Measurements from ENCODE around the gene N4BP2L1.

Gene N4BP2L1

DNA sequence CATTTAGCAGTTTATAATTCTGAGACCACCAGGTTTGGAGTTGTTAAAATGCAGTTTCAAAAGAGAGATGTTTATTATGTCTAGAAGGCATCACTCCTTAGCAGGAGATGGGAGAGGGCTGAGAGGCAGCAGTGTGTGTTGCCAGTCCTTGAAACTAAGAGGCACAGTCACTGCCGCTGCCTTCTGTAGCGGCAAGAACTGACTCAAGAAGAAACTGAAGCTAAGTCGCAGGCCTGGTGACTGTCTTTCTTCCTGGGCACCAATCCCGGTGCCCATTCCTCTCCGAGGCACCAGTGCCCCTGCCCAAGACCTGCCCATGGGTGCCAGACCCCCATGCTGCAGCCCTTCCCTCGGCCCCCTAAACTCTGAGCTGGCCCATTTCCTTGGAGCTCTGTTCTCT is 20.1 kb downstream of the N4BP2L1 start:
- DNase-seq (ENCODE audit: extremely low read depth, low read depth), result no peak
- no peak overlapping the region for H3K4me3 ChIP-seq (replicated peaks; ENCODE audit: low read depth, low read length)
- TF ChIP-seq, protein P1, sequence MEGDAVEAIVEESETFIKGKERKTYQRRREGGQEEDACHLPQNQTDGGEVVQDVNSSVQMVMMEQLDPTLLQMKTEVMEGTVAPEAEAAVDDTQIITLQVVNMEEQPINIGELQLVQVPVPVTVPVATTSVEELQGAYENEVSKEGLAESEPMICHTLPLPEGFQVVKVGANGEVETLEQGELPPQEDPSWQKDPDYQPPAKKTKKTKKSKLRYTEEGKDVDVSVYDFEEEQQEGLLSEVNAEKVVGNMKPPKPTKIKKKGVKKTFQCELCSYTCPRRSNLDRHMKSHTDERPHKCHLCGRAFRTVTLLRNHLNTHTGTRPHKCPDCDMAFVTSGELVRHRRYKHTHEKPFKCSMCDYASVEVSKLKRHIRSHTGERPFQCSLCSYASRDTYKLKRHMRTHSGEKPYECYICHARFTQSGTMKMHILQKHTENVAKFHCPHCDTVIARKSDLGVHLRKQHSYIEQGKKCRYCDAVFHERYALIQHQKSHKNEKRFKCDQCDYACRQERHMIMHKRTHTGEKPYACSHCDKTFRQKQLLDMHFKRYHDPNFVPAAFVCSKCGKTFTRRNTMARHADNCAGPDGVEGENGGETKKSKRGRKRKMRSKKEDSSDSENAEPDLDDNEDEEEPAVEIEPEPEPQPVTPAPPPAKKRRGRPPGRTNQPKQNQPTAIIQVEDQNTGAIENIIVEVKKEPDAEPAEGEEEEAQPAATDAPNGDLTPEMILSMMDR (IDR thresholded peaks at IDR 0.05; ENCODE audit: low read depth, low read length, missing control alignments), result no peak

DNA sequence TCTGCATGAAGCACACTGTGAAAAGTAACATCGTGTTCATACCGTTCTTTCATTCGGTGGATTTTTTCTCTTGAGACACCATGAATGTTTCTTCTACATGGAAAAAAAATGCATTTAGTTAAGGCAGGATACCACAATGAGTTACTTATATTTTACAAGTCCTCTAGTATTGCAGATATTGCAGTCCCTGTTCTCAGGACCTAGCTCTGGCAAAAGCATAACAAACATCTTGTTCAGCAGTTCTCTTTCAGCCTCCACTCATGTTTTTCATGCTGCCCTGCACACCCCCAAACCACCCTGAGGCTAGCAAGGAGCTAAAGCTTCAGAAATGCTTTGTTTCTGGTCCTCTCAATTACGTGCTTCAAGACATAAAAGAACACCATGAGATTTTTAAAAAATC is 24.8 kb downstream of the N4BP2L1 start:
- no peak overlapping the region for H3K4me3 ChIP-seq (replicated peaks; ENCODE audit: low read depth, low read length)
- TF ChIP-seq, protein P1 (IDR thresholded peaks at IDR 0.05; ENCODE audit: low read depth, low read length, missing control alignments), result no peak
- no peak for DNase-seq (ENCODE audit: extremely low read depth, low read depth)

DNA sequence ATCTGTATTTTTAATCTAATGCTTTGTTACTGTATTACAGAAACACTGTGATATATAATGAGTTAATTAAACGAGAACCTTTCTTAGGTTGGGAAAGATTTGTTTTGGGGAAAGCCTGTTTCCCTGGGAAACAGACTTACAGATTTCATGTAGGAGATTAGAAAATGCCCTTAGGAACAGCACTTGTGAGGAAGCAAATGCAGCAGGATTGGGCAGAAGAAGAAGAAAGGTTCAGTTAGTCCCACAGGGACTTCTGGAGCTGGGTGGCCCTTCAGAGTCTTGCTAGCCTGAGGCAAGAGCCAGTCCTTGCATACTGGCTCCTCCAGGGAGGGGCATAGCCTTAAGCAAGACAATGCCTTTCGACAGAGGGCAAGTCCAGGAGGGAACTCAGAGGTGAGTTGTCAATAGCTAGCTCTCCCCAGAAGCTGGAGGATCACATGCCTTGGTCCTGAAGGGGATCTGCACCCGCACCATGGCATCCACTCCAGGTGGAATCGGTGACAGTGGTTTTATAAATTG is 36.8 kb downstream of the N4BP2L1 start:
- DNase-seq (ENCODE audit: extremely low read depth, low read depth), result no peak
- H3K4me3 ChIP-seq (replicated peaks; ENCODE audit: low read depth, low read length), result no peak overlapping the region
- TF ChIP-seq, protein P1 (IDR thresholded peaks at IDR 0.05; ENCODE audit: low read depth, low read length, missing control alignments), result no peak

GRCh38 chr13:32390484-32390883 is 37.4 kb downstream of the N4BP2L1 start:
- no peak for DNase-seq (ENCODE audit: extremely low read depth, low read depth)
- H3K4me3 ChIP-seq (replicated peaks; ENCODE audit: low read depth, low read length), result no peak overlapping the region
- TF ChIP-seq, protein P1 (IDR thresholded peaks at IDR 0.05; ENCODE audit: low read depth, low read length, missing control alignments), result no peak

DNA sequence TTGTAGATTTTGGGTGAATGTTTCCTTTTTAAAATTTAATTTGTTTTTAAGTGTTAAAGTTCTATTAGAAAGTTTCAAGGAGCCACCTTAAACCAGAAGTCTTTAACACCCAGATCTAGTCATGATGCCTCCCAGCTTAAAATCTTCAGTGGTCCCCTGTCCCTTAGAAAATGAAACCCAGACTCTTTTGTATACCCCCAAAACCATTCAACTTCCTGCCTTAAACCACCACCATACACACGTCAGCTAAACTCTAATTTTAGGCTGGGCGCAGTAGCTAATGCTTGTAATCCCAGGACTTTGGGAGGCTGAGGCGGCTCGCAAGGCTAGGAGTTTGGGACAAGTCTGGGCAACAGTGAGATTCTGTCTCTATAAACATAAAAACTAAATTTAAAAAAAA is 37.9 kb downstream of the N4BP2L1 start:
- no peak overlapping the region for H3K4me3 ChIP-seq (replicated peaks; ENCODE audit: low read depth, low read length)
- TF ChIP-seq, protein P1 (IDR thresholded peaks at IDR 0.05; ENCODE audit: low read depth, low read length, missing control alignments), result no peak
- DNase-seq (ENCODE audit: extremely low read depth, low read depth), result no peak

DNA sequence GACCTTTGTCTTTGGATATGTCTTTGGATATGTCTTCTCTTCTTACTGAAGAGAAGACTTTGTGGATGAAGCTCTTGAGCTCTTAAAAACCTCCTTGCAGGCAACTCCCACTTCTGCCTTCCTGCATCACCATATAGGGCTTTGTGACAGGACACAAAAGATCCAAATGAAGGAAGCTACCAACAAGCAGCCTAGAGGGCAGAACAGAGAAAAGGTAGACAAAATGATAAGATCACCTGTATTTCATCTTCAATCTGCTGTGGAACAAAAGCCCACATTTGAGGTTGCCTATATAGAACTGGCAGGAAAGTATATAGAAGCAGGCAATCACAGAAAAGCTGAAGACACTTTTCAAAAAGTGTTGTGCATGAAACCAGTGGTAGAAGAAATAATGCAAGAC is 42.5 kb downstream of the N4BP2L1 start:
- TF ChIP-seq, protein P1 (IDR thresholded peaks at IDR 0.05; ENCODE audit: low read depth, low read length, missing control alignments), result no peak
- DNase-seq (ENCODE audit: extremely low read depth, low read depth), result no peak
- H3K4me3 ChIP-seq (replicated peaks; ENCODE audit: low read depth, low read length), result no peak overlapping the region

- TF ChIP-seq, protein P1 (IDR thresholded peaks at IDR 0.05; ENCODE audit: low read depth, low read length, missing control alignments), result no peak
- H3K4me3 ChIP-seq (replicated peaks; ENCODE audit: low read depth, low read length), result no peak overlapping the region
- no peak for DNase-seq (ENCODE audit: extremely low read depth, low read depth)
Observed at GRCh38 chr13:32384702-32385101, 43.2 kb downstream of the N4BP2L1 start.
